SK-N-SH (cell line): ENCODE data around the gene SH3BGR.

Source experiments
- RXRA ChIP-seq: IDR thresholded peaks from 2 replicates; pipeline ENCODE4 v1.4.0; 2012; ENCODE audit warnings: low read depth, mild to moderate bottlenecking, borderline replicate concordance
- SMC3 ChIP-seq: IDR thresholded peaks from 2 replicates; pipeline ENCODE4 v1.6.1; 2012; ENCODE audit warnings: low read depth, low read length, improper control_type of control experiment
- TF ChIP-seq, protein P1 (sequence below): fragments of 200-600 bp; sonication (generic); IDR thresholded peaks from 2 replicates; pipeline ENCODE4 v1.6.1; 2017; ENCODE audit warnings: antibody characterized with exemption, mild to moderate bottlenecking, moderate library complexity

DNA sequence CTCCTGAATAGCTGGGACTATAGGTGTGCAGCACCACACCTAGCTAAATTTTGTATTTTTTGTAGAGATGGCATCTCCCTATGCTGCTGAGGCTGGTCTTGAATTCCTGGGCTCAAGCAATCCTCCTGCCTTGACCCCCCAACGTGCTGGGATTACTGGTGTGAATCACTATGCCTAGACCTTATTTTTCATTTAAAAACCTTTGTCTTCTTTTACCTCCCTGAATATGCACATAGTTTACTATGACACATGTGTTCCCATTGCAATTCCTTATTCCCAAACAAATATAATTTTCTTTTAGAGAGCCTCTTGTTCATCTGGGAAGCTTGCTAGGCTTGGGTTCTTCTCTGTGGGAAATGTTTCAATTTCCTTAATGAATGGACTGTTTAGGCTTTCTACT is 16.8 kb downstream of the SH3BGR start:
- TF ChIP-seq, protein P1, sequence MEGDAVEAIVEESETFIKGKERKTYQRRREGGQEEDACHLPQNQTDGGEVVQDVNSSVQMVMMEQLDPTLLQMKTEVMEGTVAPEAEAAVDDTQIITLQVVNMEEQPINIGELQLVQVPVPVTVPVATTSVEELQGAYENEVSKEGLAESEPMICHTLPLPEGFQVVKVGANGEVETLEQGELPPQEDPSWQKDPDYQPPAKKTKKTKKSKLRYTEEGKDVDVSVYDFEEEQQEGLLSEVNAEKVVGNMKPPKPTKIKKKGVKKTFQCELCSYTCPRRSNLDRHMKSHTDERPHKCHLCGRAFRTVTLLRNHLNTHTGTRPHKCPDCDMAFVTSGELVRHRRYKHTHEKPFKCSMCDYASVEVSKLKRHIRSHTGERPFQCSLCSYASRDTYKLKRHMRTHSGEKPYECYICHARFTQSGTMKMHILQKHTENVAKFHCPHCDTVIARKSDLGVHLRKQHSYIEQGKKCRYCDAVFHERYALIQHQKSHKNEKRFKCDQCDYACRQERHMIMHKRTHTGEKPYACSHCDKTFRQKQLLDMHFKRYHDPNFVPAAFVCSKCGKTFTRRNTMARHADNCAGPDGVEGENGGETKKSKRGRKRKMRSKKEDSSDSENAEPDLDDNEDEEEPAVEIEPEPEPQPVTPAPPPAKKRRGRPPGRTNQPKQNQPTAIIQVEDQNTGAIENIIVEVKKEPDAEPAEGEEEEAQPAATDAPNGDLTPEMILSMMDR = no peak
- TF ChIP-seq RXRA (no peak), SMC3 (no peak)
